HepG2 (cell line): ENCODE measurements around the gene TAB3. TPM values are rescaled to one million over a fixed set of nuclear protein-coding genes. Genes with fewer than 3 reads are reported as not detected.

Source experiments
- ATAC-seq: fragments of 200-7000 bp; cut with Tn5 transposase; 3 replicates; pipeline ENCODE4 v1.9.1; 2020; ENCODE audit warnings: mild to moderate bottlenecking, moderate library complexity
- BruUV-seq: library from RNA; stranded (reverse); fragments of 400-500 nt; replicated peaks from 2 replicates; lab custom pipeline; 2021; lab: Mats Ljungman, UMichigan
- CTCF ChIA-PET: fragments of 300-600 bp; formaldehyde crosslinking; extraction: SDS; loops from one replicate; lab custom pipeline; 2021; ENCODE audit warnings: low total read pairs, inconsistent platforms, low intra/inter-chr PET ratio; lab: Yijun Ruan, JAX
- POLR2A ChIA-PET: fragments of 350-600 bp; sonication (Branson Sonifier 250); formaldehyde crosslinking; loops from one replicate; lab custom pipeline; 2020; ENCODE audit warnings: antibody characterized with exemption, inconsistent platforms; lab: Yijun Ruan, JAX
- DNase-seq: peaks from one replicate; pipeline ENCODE4 v3.0.0-alpha.2; 2015; ENCODE audit warnings: low spot score
- FAIRE-seq: peaks from 3 replicates; lab custom pipeline; 2011; peaks lifted over from hg19 to GRCh38; lab: Jason Lieb, UNC
- H2AFZ ChIP-seq: one replicate; pipeline ENCODE4 v1.6.1; 2011; ENCODE audit warnings: low read length, inconsistent platforms
- H3K27ac ChIP-seq: fragments of 300-600 bp; 3 replicates; pipeline ENCODE4 v1.8.0; 2011; ENCODE audit warnings: mixed run types, mild to moderate bottlenecking, mixed read lengths, low read length, inconsistent platforms; ENCODE audit not compliant: insufficient read depth; ENCODE audit errors: extremely low read length
- H3K27me3 ChIP-seq, 2 experiments: fragments of 200-600 bp in 1 of 2; 2 replicates in 1 of 2; 3 replicates in 1 of 2; pipeline versions ENCODE4 v1.6.0 to v1.8.0; 2011; ENCODE audit warnings: low read length in 2 of 2, mild to moderate bottlenecking in 2 of 2, moderate library complexity in 2 of 2, inconsistent platforms in 1 of 2; ENCODE audit not compliant: insufficient read depth in 2 of 2, control insufficient read depth in 1 of 2
- H3K36me3 ChIP-seq, 2 experiments: fragments of 200-600 bp in 1 of 2; replicated peaks in 1 of 2; 2 replicates in 1 of 2; 3 replicates in 1 of 2; pipeline versions ENCODE4 v1.5.1 to v1.8.0; 2011; ENCODE audit warnings: low read length in 2 of 2, inconsistent platforms in 1 of 2; ENCODE audit not compliant: insufficient read depth in 2 of 2, control insufficient read depth in 1 of 2
- H3K4me1 ChIP-seq: 2 replicates; pipeline ENCODE4 v1.5.1; 2012; ENCODE audit warnings: low read length, inconsistent platforms; ENCODE audit not compliant: insufficient read depth
- H3K4me2 ChIP-seq: 2 replicates; pipeline ENCODE4 v1.6.0; 2011; ENCODE audit warnings: low read depth, low read length, inconsistent platforms
- H3K4me3 ChIP-seq, 3 experiments: fragments of 200-600 bp in 1 of 3; sonication (generic), shearing (Covaris generic) in 1 of 3; replicated peaks in 1 of 3; 2 replicates each; pipeline ENCODE4 v1.5.1; 2011 to 2016; ENCODE audit warnings: low read length in 3 of 3, inconsistent platforms in 2 of 3, low read depth in 2 of 3, mild to moderate bottlenecking in 2 of 3, control low read depth in 1 of 3, mixed read lengths in 1 of 3; ENCODE audit not compliant: insufficient read depth in 1 of 3
- H3K79me2 ChIP-seq: one replicate; pipeline ENCODE4 v1.6.1; 2011; ENCODE audit warnings: low read length, inconsistent platforms; ENCODE audit not compliant: insufficient read depth
- H3K9ac ChIP-seq: 2 replicates; pipeline ENCODE4 v1.6.0; 2011; ENCODE audit warnings: mild to moderate bottlenecking, low read depth, low read length, inconsistent platforms; ENCODE audit not compliant: insufficient read depth
- H3K9me3 ChIP-seq: 2 replicates; pipeline ENCODE4 v1.5.1; 2012; ENCODE audit warnings: mild to moderate bottlenecking, low read length
- H4K20me1 ChIP-seq: 2 replicates; pipeline ENCODE4 v1.6.0; 2011; ENCODE audit warnings: inconsistent platforms, mild to moderate bottlenecking, low read length, moderate library complexity; ENCODE audit not compliant: insufficient read depth
- BRCA1 ChIP-seq: sonication (generic); formaldehyde crosslinking; IDR thresholded peaks from 2 replicates; pipeline ENCODE4 v1.4.0; 2020; ENCODE audit warnings: missing genetic modification reagents
- ELF1 ChIP-seq: sonication (generic); formaldehyde crosslinking; IDR thresholded peaks from 2 replicates; pipeline ENCODE4 v1.4.0; 2020; ENCODE audit warnings: missing genetic modification reagents
- ELF3 ChIP-seq: IDR thresholded peaks from 2 replicates; pipeline ENCODE4 v1.6.1; 2016; ENCODE audit warnings: missing genetic modification reagents, missing compliant biosample characterization
- FIP1L1 ChIP-seq: fragments of 200-400 bp; formaldehyde crosslinking; IDR thresholded peaks from 2 replicates; pipeline ENCODE4 v1.6.1; 2018; ENCODE audit warnings: low read depth, mild to moderate bottlenecking, low read length, moderate library complexity, borderline replicate concordance; ENCODE audit not compliant: insufficient read depth
- HDAC1 ChIP-seq: sonication (generic); formaldehyde crosslinking; IDR thresholded peaks from 2 replicates; pipeline ENCODE4 v1.5.1; 2020; ENCODE audit warnings: mild to moderate bottlenecking, missing genetic modification reagents
- HNF4A ChIP-seq: sonication (generic); formaldehyde crosslinking; IDR thresholded peaks from 2 replicates; pipeline ENCODE4 v1.4.0; 2020; ENCODE audit warnings: missing genetic modification reagents
- HNF4G ChIP-seq, 2 experiments: sonication (generic) in 1 of 2; formaldehyde crosslinking in 1 of 2; IDR thresholded peaks; 2 replicates each; pipeline versions ENCODE4 v1.4.0 to v1.6.1; 2011 to 2020; ENCODE audit warnings: borderline replicate concordance in 2 of 2, low read depth in 2 of 2, mild to moderate bottlenecking in 2 of 2, low read length in 1 of 2, missing genetic modification reagents in 1 of 2, moderate library complexity in 1 of 2
- MAFF ChIP-seq: IDR thresholded peaks from 2 replicates; pipeline ENCODE4 v1.6.1; 2011; ENCODE audit warnings: low read depth, low read length, improper control_type of control experiment
- MAX ChIP-seq: IDR thresholded peaks from 2 replicates; pipeline ENCODE4 v1.6.1; 2012; ENCODE audit warnings: inconsistent platforms
- MXI1 ChIP-seq: IDR thresholded peaks from 3 replicates; pipeline ENCODE4 v1.6.1; 2012; ENCODE audit warnings: low read depth, low read length, inconsistent platforms, borderline replicate concordance
- NFATC3 ChIP-seq: sonication (generic); formaldehyde crosslinking; IDR thresholded peaks from 2 replicates; pipeline ENCODE4 v1.5.1; 2020; ENCODE audit warnings: mild to moderate bottlenecking, missing genetic modification reagents
- PHF20 ChIP-seq: sonication (generic); formaldehyde crosslinking; IDR thresholded peaks from 2 replicates; pipeline ENCODE4 v1.5.0; 2020; ENCODE audit warnings: mild to moderate bottlenecking, missing genetic modification reagents
- SAFB2 ChIP-seq: sonication (generic); formaldehyde crosslinking; IDR thresholded peaks from 2 replicates; pipeline ENCODE4 v1.5.1; 2020; ENCODE audit warnings: missing genetic modification reagents, low read depth, mild to moderate bottlenecking, borderline replicate concordance
- SRSF4 ChIP-seq: fragments of 200-400 bp; formaldehyde crosslinking; IDR thresholded peaks from one replicate; pipeline ENCODE4 v1.6.1; 2018; ENCODE audit warnings: mild to moderate bottlenecking, low read depth, low read length, moderate library complexity; ENCODE audit not compliant: poor library complexity, severe bottlenecking
- TCF7L2 ChIP-seq: IDR thresholded peaks from 2 replicates; pipeline ENCODE4 v1.6.1; 2011; ENCODE audit warnings: mild to moderate bottlenecking, low read depth, low read length, moderate library complexity
- ZNF503 ChIP-seq: sonication (generic); formaldehyde crosslinking; IDR thresholded peaks from 2 replicates; pipeline ENCODE4 v1.4.0; 2020; ENCODE audit warnings: missing genetic modification reagents
- ZNF512B ChIP-seq: sonication (generic); formaldehyde crosslinking; IDR thresholded peaks from 2 replicates; pipeline ENCODE4 v1.5.1; 2020; ENCODE audit warnings: missing genetic modification reagents, mild to moderate bottlenecking, borderline replicate concordance
- ZNF691 ChIP-seq: sonication (generic); formaldehyde crosslinking; IDR thresholded peaks from 2 replicates; pipeline ENCODE4 v1.4.0; 2020; ENCODE audit warnings: missing genetic modification reagents, low read depth, mild to moderate bottlenecking, borderline replicate concordance
- WGBS: methylation state at CpG from one replicate; pipeline ENCODE4 v1.1.6; 2017; ENCODE audit warnings: low lambda C conversion rate; 5-methylcytosine and 5-hydroxymethylcytosine counted together
- in situ Hi-C: cut with HindIII; loops from 2 replicates; pipeline ENCODE4 v1.10.0; 2017; ENCODE audit warnings: low pct_unique_long_range_greater_than_20kb; ENCODE audit not compliant: extremely low pct_ligation_motif_present
- intact Hi-C: fragments of 100-400 bp; cut with micrococcal nuclease; formaldehyde crosslinking; loops from one replicate; pipeline ENCODE4 v1.10.0; 2022; ENCODE audit not compliant: unreplicated experiment
- polyA plus RNA-seq, 8 experiments: library from polyadenylated mRNA; depleted of rRNA in 3 of 8; stranded (reverse) in 7 of 8; unstranded in 1 of 8; fragments of >200 nt; fragmentation: Illumina TruSeq in 4 of 8; extraction: Trizol in 4 of 8; gene quantifications; 2 replicates each; pipeline versions ENCODE4 v1.2.1 to v1.2.3, GENCODE V29; 2011 to 2016; ENCODE audit warnings: low read depth in 4 of 8, missing spikeins in 1 of 8, mixed read lengths in 1 of 8; ENCODE audit not compliant: insufficient read depth in 1 of 8
- total RNA-seq, 5 experiments: library from RNA; depleted of rRNA; stranded (reverse); fragments of >200 nt; fragmentation: Illumina TruSeq; extraction: Trizol; gene quantifications; 2 replicates each; pipeline ENCODE4 v1.2.3, GENCODE V29; 2016; ENCODE audit warnings: low read depth in 1 of 5

TAB3 gene
- total and polyA plus RNA-seq, 2 of the 13 experiments (the other 11 are each of a cell fraction or from before 2014, with no cell fraction given), result 27.2 to 59.8 TPM

GRCh38 chrX:30814978-30815377, 74.1 kb downstream of the TAB3 start (continued):
- no peak for TF ChIP-seq ZNF503 (CRISPR knock-in tag)
- no peak for TF ChIP-seq NFATC3 (CRISPR knock-in tag)

- Histone ChIP-seq H3K79me2 (no peaks in the 10 kb centered on the region), H3K27ac (no peak overlapping the region), H3K4me3 (no peak overlapping the region), H3K36me3 (no peaks in the 10 kb centered on the region), H3K9me3 (no peaks in the 10 kb centered on the region), H3K9ac (no peak overlapping the region), H3K4me1 (peaks cover 33% of the 10 kb centered on the region), H3K4me2 (0 out of 2 replicates have a peak overlapping the region, but pooled peaks have one; percentile 23), H2AFZ (no peak overlapping the region), H4K20me1 (no peaks in the 10 kb centered on the region), H3K27me3 (no peaks in the 10 kb centered on the region)
- in situ Hi-C loops, result no loop called here
- FAIRE-seq (peak; percentile 12), DNase-seq (peak; percentile 35), ATAC-seq (peak; percentile 89)
- CTCF ChIA-PET, result no interaction called here
- intact Hi-C loops, result no loop called here
- no TSS peak for BruUV-seq
- 80% methylated on average over 1 of the region's 1 CpG for WGBS
- POLR2A ChIA-PET, result no interaction called here
- TF ChIP-seq SRSF4 (no peak), HNF4A (CRISPR knock-in tag) (0 out of 2 replicates have a peak, but pooled peaks have one; percentile 5), HNF4G (IDR thresholded peaks at IDR 0.05; ENCODE audit: borderline replicate concordance, low read depth, low read length) (0 out of 2 replicates have a peak, but pooled peaks have one; percentile 34), HNF4G (CRISPR knock-in tag; IDR thresholded peaks at IDR 0.05; ENCODE audit: borderline replicate concordance, low read depth) (no peak), TCF7L2 (no peak), ELF1 (CRISPR knock-in tag) (no peak), FIP1L1 (no peak), MAFF (no peak), MAX (no peak), HDAC1 (CRISPR knock-in tag) (no peak), PHF20 (CRISPR knock-in tag) (no peak), ZNF512B (CRISPR knock-in tag) (no peak), BRCA1 (CRISPR knock-in tag) (no peak), ZNF691 (CRISPR knock-in tag) (no peak), SAFB2 (CRISPR knock-in tag) (no peak), ELF3 (CRISPR knock-in tag) (peak; percentile 60; the same call in 1 of the 2 replicates), MXI1 (no peak)
Observed at GRCh38 chrX:30812326-30812725, 76.7 kb downstream of the TAB3 start.
